HG02884 (cell line): ENCODE data around the gene RAB39B.

Source experiments
- ATAC-seq: cut with Tn5 transposase; IDR thresholded peaks from one replicate; pipeline ENCODE4 v1.9.1; 2021; ENCODE audit warnings: mild to moderate bottlenecking, moderate library complexity; ENCODE audit not compliant: unreplicated experiment

Gene RAB39B

GRCh38 chrX:155216179-155216939, 47.9 kb downstream of the RAB39B start, which contains the start of gene VBP1:
Gene VBP1 (plus strand): TSS chrX:155216460. CDS start chrX:155216483, 23 bp downstream.
- ATAC-seq: peak; percentile 97

- ATAC-seq: peak; percentile 32
Measured at GRCh38 chrX:155215443-155216178, 48.7 kb downstream of the RAB39B start.

GRCh38 chrX:155213731-155214130, 50.6 kb downstream of the RAB39B start:
- no peak for ATAC-seq

GRCh38 chrX:155211208-155211607, 53.1 kb downstream of the RAB39B start:
- ATAC-seq: no peak
